Activated T-cell treated with anti-CD3 and anti-CD28 coated beads, Interleukin-2, amount 50 U/mL, for 24 hours (primary cell): ENCODE data around the gene CD70.
"Not testable (repeated sequence)": the region's sequence is repeated elsewhere in the genome, so short reads cannot be mapped to it uniquely, and the experiment has no call there.

Experiments used
- DNase-seq: peaks from one replicate; pipeline ENCODE4 v3.0.0-alpha.2; 2020
- H3K27ac Mint-ChIP-seq: 2 replicates; pipeline ENCODE4 v1.8.0; 2020; ENCODE audit warnings: mild to moderate bottlenecking, mixed read lengths
- H3K27me3 Mint-ChIP-seq: 2 replicates; pipeline ENCODE4 v1.8.0; 2020; ENCODE audit warnings: mixed read lengths
- H3K36me3 Mint-ChIP-seq: 2 replicates; pipeline ENCODE4 v1.8.0; 2020; ENCODE audit warnings: low read depth, mixed read lengths
- H3K4me1 Mint-ChIP-seq: 2 replicates; pipeline ENCODE4 v1.8.0; 2020; ENCODE audit warnings: low read depth, mixed read lengths
- H3K4me3 Mint-ChIP-seq: 2 replicates; pipeline ENCODE4 v1.8.0; 2020; ENCODE audit warnings: mild to moderate bottlenecking, moderate library complexity, mixed read lengths
- H3K9me3 Mint-ChIP-seq: 2 replicates; pipeline ENCODE4 v1.8.0; 2020; ENCODE audit warnings: mixed read lengths

CD70 gene

GRCh38 chr19:6566727-6567126 is 24.2 kb downstream of the CD70 start:
- not testable (repeated sequence) for H3K27ac Mint-ChIP-seq, H3K4me3 Mint-ChIP-seq, H3K36me3 Mint-ChIP-seq, H3K4me1 Mint-ChIP-seq, DNase-seq
- Mint-ChIP-seq H3K9me3 (peaks cover 11% of the 10 kb centered on the region), H3K27me3 (peaks cover 19% of the 10 kb centered on the region)

GRCh38 chr19:6564393-6564792 is 26.6 kb downstream of the CD70 start:
- no peaks in the 10 kb centered on the region for H3K36me3 Mint-ChIP-seq
- no peak for DNase-seq
- H3K27ac Mint-ChIP-seq: no peak overlapping the region
- no peak overlapping the region for H3K4me3 Mint-ChIP-seq
- peaks cover 11% of the 10 kb centered on the region for H3K9me3 Mint-ChIP-seq
- no peaks in the 10 kb centered on the region for H3K4me1 Mint-ChIP-seq
- peaks cover 12% of the 10 kb centered on the region for H3K27me3 Mint-ChIP-seq

- H3K27ac Mint-ChIP-seq, H3K4me3 Mint-ChIP-seq, DNase-seq, H3K4me1 Mint-ChIP-seq, H3K36me3 Mint-ChIP-seq: not testable (repeated sequence)
- Mint-ChIP-seq H3K9me3 (peaks cover 11% of the 10 kb centered on the region), H3K27me3 (peaks cover 12% of the 10 kb centered on the region)
Measured at GRCh38 chr19:6562437-6562836, 28.5 kb downstream of the CD70 start.

GRCh38 chr19:6556480-6557195 is 34.3 kb downstream of the CD70 start:
- H3K27ac Mint-ChIP-seq: no peak overlapping the region
- H3K4me3 Mint-ChIP-seq: no peak overlapping the region
- H3K4me1 Mint-ChIP-seq: peaks cover 10% of the 10 kb centered on the region
- H3K9me3 Mint-ChIP-seq: no peaks in the 10 kb centered on the region
- DNase-seq: no peak
- H3K36me3 Mint-ChIP-seq: no peaks in the 10 kb centered on the region
- H3K27me3 Mint-ChIP-seq: peaks cover under 1% of the 10 kb centered on the region

- H3K9me3 Mint-ChIP-seq: no peaks in the 10 kb centered on the region
- peaks cover 10% of the 10 kb centered on the region for H3K4me1 Mint-ChIP-seq
- H3K27me3 Mint-ChIP-seq: no peaks in the 10 kb centered on the region
Measured at GRCh38 chr19:6556043-6556449, 34.9 kb downstream of the CD70 start.

GRCh38 chr19:6551607-6552450 is 39.1 kb downstream of the CD70 start:
- no peaks in the 10 kb centered on the region for H3K27me3 Mint-ChIP-seq
- no peaks in the 10 kb centered on the region for H3K36me3 Mint-ChIP-seq
- peak; percentile 69 for DNase-seq
- peaks cover 5% of the 10 kb centered on the region for H3K4me1 Mint-ChIP-seq
- no peak overlapping the region for H3K27ac Mint-ChIP-seq
- peaks cover 5% of the 10 kb centered on the region for H3K9me3 Mint-ChIP-seq
- H3K4me3 Mint-ChIP-seq: no peak overlapping the region

More at GRCh38 chr19:6556043-6556449, 34.9 kb downstream of the CD70 start:
- Mint-ChIP-seq H3K36me3 (no peaks in the 10 kb centered on the region), H3K27ac (no peak overlapping the region), H3K4me3 (no peak overlapping the region)
- DNase-seq: no peak

- Mint-ChIP-seq H3K4me1 (peaks cover 4% of the 10 kb centered on the region), H3K9me3 (peaks cover 5% of the 10 kb centered on the region), H3K4me3 (no peak overlapping the region), H3K27ac (no peak overlapping the region), H3K27me3 (no peaks in the 10 kb centered on the region), H3K36me3 (no peaks in the 10 kb centered on the region)
- DNase-seq: no peak
Measured at GRCh38 chr19:6551091-6551490, 39.9 kb downstream of the CD70 start.

- H3K27me3 Mint-ChIP-seq, DNase-seq, H3K27ac Mint-ChIP-seq, H3K36me3 Mint-ChIP-seq, H3K4me1 Mint-ChIP-seq, H3K9me3 Mint-ChIP-seq, H3K4me3 Mint-ChIP-seq: not testable (repeated sequence)
Measured at GRCh38 chr19:6550679-6551078, 40.3 kb downstream of the CD70 start.

GRCh38 chr19:6543866-6544347 is 47.0 kb downstream of the CD70 start:
- Mint-ChIP-seq H3K4me3 (no peak overlapping the region), H3K27ac (peak overlapping the region; percentile 44)
- no peak for DNase-seq

GRCh38 chr19:6540918-6541689 is 49.8 kb downstream of the CD70 start:
- Mint-ChIP-seq H3K27ac (no peak overlapping the region), H3K4me3 (no peak overlapping the region), H3K27me3 (peaks cover 3% of the 10 kb centered on the region), H3K36me3 (no peaks in the 10 kb centered on the region), H3K4me1 (peaks cover 13% of the 10 kb centered on the region), H3K9me3 (no peaks in the 10 kb centered on the region)
- DNase-seq: no peak

More at GRCh38 chr19:6543866-6544347, 47.0 kb downstream of the CD70 start:
- peaks cover 2% of the 10 kb centered on the region for H3K4me1 Mint-ChIP-seq
- peaks cover 3% of the 10 kb centered on the region for H3K27me3 Mint-ChIP-seq
- H3K36me3 Mint-ChIP-seq: no peaks in the 10 kb centered on the region
- H3K9me3 Mint-ChIP-seq: peaks cover 5% of the 10 kb centered on the region

GRCh38 chr19:6539514-6539913 is 51.4 kb downstream of the CD70 start:
- no peak overlapping the region for H3K4me3 Mint-ChIP-seq
- DNase-seq: no peak
- peaks cover 10% of the 10 kb centered on the region for H3K27me3 Mint-ChIP-seq
- H3K4me1 Mint-ChIP-seq: peaks cover 19% of the 10 kb centered on the region
- no peaks in the 10 kb centered on the region for H3K36me3 Mint-ChIP-seq
- no peaks in the 10 kb centered on the region for H3K9me3 Mint-ChIP-seq
- H3K27ac Mint-ChIP-seq: no peak overlapping the region
